Measurements from ENCODE around the gene C1R. TPM values are rescaled to one million over a fixed set of nuclear protein-coding genes. Genes with fewer than 3 reads are reported as not detected.

Gene C1R
- polyA plus RNA-seq, 1 of the 3 experiments (the other 2 are of a cell fraction): 20.1 TPM

DNA sequence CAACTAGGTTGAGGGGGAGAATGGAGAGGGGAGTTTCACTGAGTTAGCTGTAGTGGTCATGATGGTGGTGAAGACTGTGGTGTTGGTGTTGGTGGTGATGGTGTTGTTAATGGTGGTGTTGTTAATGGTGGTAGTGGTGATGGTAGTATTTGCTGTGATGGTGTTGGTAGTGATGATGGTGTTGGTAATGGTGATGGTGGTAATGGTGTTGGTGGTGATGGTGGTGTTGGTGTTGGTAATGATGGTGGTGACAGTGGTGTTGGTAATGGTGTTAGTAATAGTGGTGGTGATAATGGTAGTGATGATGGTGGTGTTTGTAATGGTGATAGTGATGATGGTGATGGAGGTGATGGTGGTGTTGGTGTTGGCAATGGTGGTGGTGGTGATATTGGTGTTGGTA lies 9.1 kb downstream of the C1R start:
- CTCF ChIA-PET: interaction anchor here (1.3 kb wide), 1 partner anchor 10 kb away, joined by 4 read pairs; the partner anchor contains the start of gene C1R
- peaks cover 0 to 3% of the 10 kb centered on the region in 2 experiments; a peak in 1 of 4 replicates for H3K4me1 ChIP-seq (ENCODE audit: control insufficient read depth in 1 of 2, insufficient read depth in 2 of 2, low read depth in 1 of 2, low read length in 1 of 2)
- no peaks in the 10 kb centered on the region for H4K20me1 ChIP-seq (ENCODE audit: insufficient read depth)
- H3F3A ChIP-seq (replicated peaks; ENCODE audit: insufficient read depth): peaks cover 7% of the 10 kb centered on the region
- H3K4me3 ChIP-seq (ENCODE audit: low read depth in 2 of 2, low read length in 1 of 2): no peak overlapping the region
- no peak overlapping the region for H3K9ac ChIP-seq
- H2AFZ ChIP-seq (ENCODE audit: low read depth): no peak overlapping the region
- no peak overlapping the region for H3K27ac ChIP-seq (ENCODE audit: low read depth in 2 of 2, low read length in 1 of 2)
- no peaks in the 10 kb centered on the region for H3K9me2 ChIP-seq
- TF ChIP-seq TCF12 (IDR thresholded peaks at IDR 0.05) (no peak), RXRA (IDR thresholded peaks at IDR 0.05; ENCODE audit: borderline replicate concordance, low read depth) (no peak), NRF1 (IDR thresholded peaks at IDR 0.05; ENCODE audit: low read depth, low read length) (no peak), MEF2A (IDR thresholded peaks at IDR 0.05; ENCODE audit: borderline replicate concordance, low read depth) (no peak), TEAD4 (IDR thresholded peaks at IDR 0.05; ENCODE audit: borderline replicate concordance, insufficient read depth) (no peak), YY1 (IDR thresholded peaks at IDR 0.05; ENCODE audit: low read depth) (no peak)
- TF ChIP-seq, protein P1, sequence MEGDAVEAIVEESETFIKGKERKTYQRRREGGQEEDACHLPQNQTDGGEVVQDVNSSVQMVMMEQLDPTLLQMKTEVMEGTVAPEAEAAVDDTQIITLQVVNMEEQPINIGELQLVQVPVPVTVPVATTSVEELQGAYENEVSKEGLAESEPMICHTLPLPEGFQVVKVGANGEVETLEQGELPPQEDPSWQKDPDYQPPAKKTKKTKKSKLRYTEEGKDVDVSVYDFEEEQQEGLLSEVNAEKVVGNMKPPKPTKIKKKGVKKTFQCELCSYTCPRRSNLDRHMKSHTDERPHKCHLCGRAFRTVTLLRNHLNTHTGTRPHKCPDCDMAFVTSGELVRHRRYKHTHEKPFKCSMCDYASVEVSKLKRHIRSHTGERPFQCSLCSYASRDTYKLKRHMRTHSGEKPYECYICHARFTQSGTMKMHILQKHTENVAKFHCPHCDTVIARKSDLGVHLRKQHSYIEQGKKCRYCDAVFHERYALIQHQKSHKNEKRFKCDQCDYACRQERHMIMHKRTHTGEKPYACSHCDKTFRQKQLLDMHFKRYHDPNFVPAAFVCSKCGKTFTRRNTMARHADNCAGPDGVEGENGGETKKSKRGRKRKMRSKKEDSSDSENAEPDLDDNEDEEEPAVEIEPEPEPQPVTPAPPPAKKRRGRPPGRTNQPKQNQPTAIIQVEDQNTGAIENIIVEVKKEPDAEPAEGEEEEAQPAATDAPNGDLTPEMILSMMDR (IDR thresholded peaks at IDR 0.05): no peak
- no peaks in the 10 kb centered on the region for H3K36me3 ChIP-seq (replicated peaks in 1 of 2; ENCODE audit: control insufficient read depth in 1 of 2, insufficient read depth in 2 of 2, low read length in 1 of 2)
- no peaks in the 10 kb centered on the region for H3K27me3 ChIP-seq (ENCODE audit: insufficient read depth)
- H3K9me3 ChIP-seq: no peaks in the 10 kb centered on the region
- DNase-seq: no peak
- POLR2A ChIA-PET: no interaction called here
- H3K4me2 ChIP-seq: no peak overlapping the region
- no peaks in the 10 kb centered on the region for H3K79me2 ChIP-seq (ENCODE audit: insufficient read depth)

DNA sequence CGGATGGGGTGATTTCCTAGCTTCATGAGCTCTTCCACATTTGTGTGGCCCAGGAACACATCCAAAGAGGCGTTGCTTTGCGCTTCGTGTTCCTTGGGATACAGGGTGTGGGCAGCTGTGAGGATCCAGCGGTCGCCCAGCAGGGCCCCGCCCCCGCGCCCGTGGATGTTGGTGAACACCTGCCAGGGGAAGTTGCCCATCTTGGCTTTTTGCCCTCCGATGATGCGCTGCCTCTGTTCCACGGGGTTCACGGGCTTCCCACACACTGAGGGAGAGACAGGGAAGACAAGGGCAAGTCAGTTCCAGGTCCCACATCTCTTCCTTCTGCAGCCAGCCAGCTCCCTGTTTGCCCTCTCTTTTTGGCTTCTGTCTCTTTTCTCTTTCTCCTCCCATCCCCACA lies 11.2 kb downstream of the C1R start:
- no peaks in the 10 kb centered on the region for H3K9me2 ChIP-seq

More for the DNA sequence above, 11.2 kb downstream of the C1R start:
- ChIA-PET POLR2A (no interaction called here), CTCF (interaction anchor here (0.6 kb wide), 1 partner anchor 63 kb away, joined by 3 read pairs; the partner anchor contains the start of gene LPCAT3)
- Histone ChIP-seq H3K27me3 (ENCODE audit: insufficient read depth) (no peaks in the 10 kb centered on the region), H2AFZ (ENCODE audit: low read depth) (no peak overlapping the region), H3K9ac (no peak overlapping the region), H3K4me3 (ENCODE audit: low read depth in 2 of 2, low read length in 1 of 2) (no peak overlapping the region), H3K27ac (ENCODE audit: low read depth in 2 of 2, low read length in 1 of 2) (no peak overlapping the region), H3F3A (replicated peaks; ENCODE audit: insufficient read depth) (peaks cover 7% of the 10 kb centered on the region), H3K9me3 (no peaks in the 10 kb centered on the region), H3K79me2 (ENCODE audit: insufficient read depth) (no peaks in the 10 kb centered on the region), H3K36me3 (replicated peaks in 1 of 2; ENCODE audit: control insufficient read depth in 1 of 2, insufficient read depth in 2 of 2, low read length in 1 of 2) (no peaks in the 10 kb centered on the region), H3K4me1 (ENCODE audit: control insufficient read depth in 1 of 2, insufficient read depth in 2 of 2, low read depth in 1 of 2, low read length in 1 of 2) (peaks cover 0 to 3% of the 10 kb centered on the region in 2 experiments; a peak in 1 of 4 replicates), H3K4me2 (no peak overlapping the region), H4K20me1 (ENCODE audit: insufficient read depth) (no peaks in the 10 kb centered on the region)
- TF ChIP-seq CHD2 (IDR thresholded peaks at IDR 0.05; ENCODE audit: low read length, partially characterized antibody) (no peak), MXI1 (IDR thresholded peaks at IDR 0.05; ENCODE audit: low read depth, low read length) (no peak), GATA2 (CRISPR knock-in tag; IDR thresholded peaks at IDR 0.05) (no peak), TAF1 (IDR thresholded peaks at IDR 0.05; ENCODE audit: borderline replicate concordance, low read depth, low read length) (no peak), RCOR1 (IDR thresholded peaks at IDR 0.05; ENCODE audit: low read length) (no peak), JUND (IDR thresholded peaks at IDR 0.05) (no peak), MEF2A (IDR thresholded peaks at IDR 0.05; ENCODE audit: borderline replicate concordance, low read depth) (no peak), ELF1 (IDR thresholded peaks at IDR 0.05) (no peak), POLR2AphosphoS5 (IDR thresholded peaks at IDR 0.05; ENCODE audit: low read depth, low read length) (no peak)
- TF ChIP-seq, protein P2, sequence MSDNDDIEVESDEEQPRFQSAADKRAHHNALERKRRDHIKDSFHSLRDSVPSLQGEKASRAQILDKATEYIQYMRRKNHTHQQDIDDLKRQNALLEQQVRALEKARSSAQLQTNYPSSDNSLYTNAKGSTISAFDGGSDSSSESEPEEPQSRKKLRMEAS (IDR thresholded peaks at IDR 0.05; ENCODE audit: low read depth): no peak
- TF ChIP-seq, protein P3, sequence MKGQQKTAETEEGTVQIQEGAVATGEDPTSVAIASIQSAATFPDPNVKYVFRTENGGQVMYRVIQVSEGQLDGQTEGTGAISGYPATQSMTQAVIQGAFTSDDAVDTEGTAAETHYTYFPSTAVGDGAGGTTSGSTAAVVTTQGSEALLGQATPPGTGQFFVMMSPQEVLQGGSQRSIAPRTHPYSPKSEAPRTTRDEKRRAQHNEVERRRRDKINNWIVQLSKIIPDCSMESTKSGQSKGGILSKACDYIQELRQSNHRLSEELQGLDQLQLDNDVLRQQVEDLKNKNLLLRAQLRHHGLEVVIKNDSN (IDR thresholded peaks at IDR 0.05; ENCODE audit: borderline replicate concordance, low read depth): no peak
- TF ChIP-seq, protein P1 (IDR thresholded peaks at IDR 0.05): no peak
- TF ChIP-seq, protein P4, sequence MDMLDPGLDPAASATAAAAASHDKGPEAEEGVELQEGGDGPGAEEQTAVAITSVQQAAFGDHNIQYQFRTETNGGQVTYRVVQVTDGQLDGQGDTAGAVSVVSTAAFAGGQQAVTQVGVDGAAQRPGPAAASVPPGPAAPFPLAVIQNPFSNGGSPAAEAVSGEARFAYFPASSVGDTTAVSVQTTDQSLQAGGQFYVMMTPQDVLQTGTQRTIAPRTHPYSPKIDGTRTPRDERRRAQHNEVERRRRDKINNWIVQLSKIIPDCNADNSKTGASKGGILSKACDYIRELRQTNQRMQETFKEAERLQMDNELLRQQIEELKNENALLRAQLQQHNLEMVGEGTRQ (IDR thresholded peaks at IDR 0.05; ENCODE audit: borderline replicate concordance, low read depth, low read length): no peak
- DNase-seq: no peak
- WGBS (ENCODE audit: low lambda C conversion rate): 64% methylated on average over 12 of the region's 14 CpGs

Measured in SK-N-SH (cell line).